IPS DF 4.7 (cell line): ENCODE data around the gene SLC5A7.

Experiments
- DNase-seq: peaks from one replicate; pipeline ENCODE4 v3.0.0-alpha.2; 2013; ENCODE audit warnings: low spot score; ENCODE audit errors: extremely low read depth

Gene SLC5A7

DNA sequence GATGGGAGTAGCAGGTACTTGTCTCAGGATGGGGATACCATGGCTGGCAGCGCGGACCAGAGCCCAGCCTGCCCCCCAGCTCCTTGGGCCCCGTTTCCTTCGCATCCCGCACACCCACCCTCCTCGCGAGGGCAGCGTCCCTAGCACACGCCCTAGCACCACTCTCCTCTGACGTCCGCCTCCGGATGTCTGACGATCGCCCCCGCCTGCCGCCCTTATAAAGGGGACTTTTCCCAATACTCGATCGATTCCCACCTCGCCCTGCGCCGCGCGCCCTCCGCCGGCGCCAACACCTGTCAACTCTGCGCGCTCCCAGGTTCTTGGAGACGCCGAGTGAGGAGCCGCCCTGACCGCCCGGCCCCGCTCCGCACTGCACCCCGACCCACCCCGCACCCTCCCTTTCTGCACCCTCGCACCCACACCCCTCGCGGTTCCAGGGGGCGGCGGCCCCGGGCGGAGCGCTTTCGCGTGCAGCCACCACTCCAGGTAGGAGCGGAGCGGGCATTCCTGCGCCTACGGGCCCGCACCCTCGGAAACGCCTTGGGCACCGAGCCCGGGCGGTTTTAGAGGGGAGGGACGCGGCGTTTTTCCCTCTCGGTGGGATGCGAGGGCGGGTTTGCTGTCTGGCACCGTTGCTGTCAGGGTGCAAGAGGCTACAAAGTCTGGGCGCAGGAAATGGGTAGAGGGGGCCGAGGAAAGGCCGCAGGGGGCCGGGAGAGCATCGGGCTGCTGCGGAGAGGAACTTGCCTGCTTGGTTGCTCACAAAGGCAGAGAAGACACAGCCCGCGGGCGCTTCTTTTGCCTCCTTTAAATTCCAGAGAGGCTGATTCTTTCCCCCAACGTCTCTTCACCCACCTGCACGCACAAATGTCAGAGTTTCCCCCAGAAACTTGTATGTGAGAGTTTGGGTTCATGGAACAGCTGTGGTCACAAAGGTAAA is at the start of gene SLC5A7:
SLC5A7 (plus strand) TSS at position 247 of the 940 bp plus-strand sequence. CDS start 1,632 bp downstream, outside the sequence.
- DNase-seq, result no peak

DNA sequence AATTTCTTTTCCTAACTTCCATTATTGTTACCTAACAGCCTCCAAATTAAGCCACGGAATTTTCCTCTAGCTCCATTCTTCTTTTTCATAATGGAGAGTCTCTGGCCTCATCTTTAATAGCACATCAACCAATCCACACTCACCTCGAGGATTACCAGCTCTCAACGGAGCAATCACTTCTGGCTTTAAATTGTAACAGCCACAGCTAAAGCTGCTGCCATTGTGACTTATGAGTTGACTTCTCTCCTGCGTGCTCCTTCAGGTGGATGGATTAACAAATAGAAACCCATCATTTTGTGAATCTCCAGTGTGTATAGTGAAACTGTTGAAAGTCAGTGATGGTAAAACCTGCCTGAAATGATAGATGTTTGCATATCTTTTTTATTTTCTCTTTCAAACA is 24.9 kb upstream of the SLC5A7 start:
- DNase-seq, result no peak

DNA sequence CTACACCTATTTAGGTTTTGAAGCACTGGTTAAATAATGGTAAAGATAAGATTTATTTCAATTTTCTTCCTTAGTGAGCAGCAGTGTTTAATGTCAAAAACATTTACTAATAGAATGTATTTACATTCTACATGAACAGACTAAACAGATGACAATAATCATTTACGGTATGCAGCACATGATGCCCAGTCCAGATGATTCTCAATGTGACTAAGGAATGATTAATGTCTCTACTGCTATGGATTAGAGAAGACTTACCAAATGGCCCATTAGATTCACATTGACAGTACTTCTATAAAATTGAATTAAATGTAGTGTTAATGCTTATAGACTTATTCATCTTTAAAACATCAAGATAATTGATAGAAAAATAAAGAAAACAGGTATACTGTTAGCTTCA is 22.1 kb upstream of the SLC5A7 start:
- no peak for DNase-seq

DNA sequence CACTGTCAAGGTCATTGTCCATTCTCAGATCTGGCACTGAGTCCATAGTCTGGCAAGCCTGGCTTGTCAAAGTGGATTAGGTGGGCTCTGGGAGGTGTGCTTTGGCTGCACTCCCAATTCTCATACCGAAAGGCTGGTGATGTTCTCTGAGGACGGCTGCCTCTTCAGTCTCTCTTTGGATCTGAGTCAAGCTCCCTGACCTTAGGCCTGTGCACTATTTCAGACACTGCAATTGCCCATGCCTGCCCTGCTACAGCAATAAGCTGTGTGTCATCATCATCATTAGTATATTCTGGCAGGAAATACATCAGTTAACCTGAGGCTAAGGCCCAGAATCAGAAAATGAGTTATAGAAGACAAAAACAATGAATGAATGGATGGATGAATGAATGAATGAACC is 1.6 kb upstream of the SLC5A7 start:
- no peak for DNase-seq

DNA sequence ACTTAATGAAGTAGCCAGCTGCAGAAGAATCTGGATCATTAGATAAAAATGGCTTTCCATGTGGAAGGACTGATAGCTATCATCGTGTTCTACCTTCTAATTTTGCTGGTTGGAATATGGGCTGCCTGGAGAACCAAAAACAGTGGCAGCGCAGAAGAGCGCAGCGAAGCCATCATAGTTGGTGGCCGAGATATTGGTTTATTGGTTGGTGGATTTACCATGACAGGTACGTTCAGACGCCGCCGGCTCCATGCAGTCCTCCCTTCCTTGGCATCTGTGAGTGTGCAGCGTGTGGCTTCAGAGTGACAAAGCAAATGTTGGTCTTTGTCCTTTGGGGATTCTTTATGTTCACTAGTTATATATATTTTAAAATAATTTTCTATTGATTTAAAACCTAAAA is 1.8 kb downstream of the SLC5A7 start:
- no peak for DNase-seq

DNA sequence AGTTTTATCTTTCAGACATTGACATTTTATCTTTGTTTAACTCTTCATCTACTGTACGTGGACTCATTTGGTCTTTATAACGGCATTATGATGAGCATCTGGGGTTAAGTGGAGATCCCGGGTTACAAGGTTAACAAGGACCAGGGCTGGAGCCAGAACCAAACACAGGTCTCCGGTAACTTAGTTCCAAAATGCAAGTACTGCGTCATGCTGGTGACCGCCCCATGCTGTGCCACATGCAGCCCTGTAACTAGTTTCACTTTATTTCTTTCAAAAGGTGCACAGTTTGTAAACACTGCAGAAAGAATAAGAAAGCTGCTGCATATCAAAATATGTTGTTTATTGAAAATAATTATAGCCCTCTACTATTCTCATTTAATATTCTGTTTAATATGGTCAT is 3.1 kb downstream of the SLC5A7 start:
- DNase-seq, result no peak

DNA sequence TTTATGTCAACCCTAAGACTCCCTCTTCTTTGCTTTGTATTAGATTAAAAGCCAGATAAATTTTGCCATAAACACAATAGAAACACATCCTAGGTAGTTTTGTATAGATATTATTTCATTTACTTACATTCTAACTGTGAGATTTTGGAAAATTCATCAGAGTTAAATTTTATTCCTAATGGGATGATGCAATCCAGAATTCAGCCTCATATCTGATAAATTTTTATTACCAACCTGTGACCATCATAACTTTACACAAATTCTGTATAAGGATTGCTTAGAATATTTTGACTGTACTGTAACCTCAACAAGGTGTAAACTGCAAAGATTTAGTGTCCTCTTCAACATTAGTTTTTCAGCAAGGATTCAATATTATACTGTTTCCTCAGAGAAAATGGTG is 4.4 kb downstream of the SLC5A7 start:
- DNase-seq, result no peak

DNA sequence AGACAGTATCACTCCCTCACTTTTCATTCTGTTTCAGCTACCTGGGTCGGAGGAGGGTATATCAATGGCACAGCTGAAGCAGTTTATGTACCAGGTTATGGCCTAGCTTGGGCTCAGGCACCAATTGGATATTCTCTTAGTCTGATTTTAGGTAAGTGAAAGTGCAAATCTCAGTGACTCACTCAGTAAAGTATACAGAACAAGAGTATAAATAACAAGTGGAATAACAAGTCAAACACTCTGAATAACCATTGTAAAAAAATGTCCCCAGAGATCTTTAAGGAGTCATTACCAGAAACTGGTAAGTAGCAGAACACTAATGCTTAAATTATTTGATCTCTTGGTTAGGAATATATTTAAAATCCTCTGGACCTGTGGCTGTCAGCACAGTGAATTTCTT is 5.7 kb downstream of the SLC5A7 start:
- DNase-seq, result no peak

DNA sequence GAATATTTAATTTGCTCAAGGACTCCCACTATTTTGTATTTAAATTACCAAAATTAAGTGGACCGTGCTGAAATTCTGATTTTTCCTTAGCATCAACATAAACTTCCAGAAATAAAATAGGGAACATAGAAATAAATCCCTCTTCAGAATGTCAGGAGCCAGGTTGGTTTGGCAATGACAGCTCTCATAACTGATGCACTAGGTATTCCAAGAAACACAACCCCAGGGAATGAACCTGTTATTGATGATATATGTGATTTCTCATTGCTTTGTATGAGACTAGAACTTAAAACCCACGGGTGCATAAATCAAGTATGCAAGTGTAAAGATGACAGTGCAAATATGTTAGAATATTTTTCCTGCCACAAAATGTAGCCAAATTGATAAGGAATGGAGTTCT is 12.8 kb downstream of the SLC5A7 start:
- DNase-seq, result no peak

DNA sequence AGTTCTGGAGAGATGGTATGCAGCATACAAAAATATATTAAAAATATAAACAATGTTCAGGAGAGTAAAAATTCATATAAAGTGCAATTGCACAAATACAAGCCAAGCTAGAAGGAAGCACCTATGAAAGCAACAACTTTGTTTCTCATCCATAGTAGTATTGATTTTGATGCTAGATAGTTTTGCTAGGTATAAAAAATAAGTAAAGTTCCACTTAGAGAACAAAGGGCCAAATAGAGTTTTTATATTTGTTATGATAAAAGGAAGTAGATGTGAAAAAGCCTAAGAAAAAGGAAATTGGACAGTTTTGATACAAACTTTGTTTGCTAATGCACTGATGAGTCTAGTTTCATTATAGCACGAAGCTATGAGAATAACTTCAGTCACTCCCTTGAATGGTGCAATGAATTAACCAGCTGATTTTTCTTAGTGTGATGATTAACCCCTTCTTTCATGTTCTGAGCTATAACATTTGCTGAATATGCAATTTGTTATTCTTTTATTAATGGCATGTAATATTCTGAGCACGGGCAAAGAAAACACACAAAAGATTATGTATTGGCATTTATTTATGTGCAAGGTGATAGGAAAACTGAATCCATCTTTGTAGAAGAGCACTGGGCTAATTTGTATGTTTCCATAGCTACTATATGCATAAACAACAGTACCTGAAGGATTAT is 24.7 kb downstream of the SLC5A7 start:
- DNase-seq, result no peak

DNA sequence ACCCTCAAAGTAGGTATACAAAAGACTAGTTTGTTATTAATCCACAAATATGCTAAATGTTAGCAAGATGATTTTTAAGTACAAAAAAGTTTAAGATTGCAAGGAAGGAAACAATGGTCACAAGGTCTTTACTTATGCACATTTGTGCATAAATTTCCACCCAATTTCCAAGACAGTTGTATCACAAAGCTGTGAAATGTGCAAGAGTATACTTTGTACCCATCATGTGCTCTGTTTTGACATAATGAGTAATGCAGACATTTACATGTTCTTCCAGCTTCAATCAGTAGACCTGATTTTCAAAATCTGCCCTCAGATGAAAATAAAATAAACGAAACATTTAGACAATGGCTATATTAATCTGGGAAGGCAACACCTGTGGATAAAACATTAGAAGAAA is 27.0 kb downstream of the SLC5A7 start:
- DNase-seq, result no peak

DNA sequence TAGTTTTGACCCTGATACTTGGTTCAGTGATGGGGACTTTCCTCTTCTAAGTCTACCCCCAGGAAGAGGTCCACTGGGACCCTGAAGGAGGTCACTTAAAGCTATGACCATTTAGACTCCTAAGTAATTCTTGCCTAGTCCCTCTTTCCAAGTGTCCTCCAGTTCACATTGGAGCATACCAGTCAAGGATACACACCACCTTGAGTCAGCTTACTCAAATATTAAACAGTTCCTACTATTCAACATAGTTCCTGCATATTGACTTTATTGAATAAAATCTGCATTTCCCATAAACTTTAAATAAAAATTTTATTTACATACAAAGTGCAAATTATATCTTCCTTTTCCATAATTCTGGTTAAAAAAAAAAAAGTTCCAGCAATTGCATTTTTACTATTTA is 36.3 kb downstream of the SLC5A7 start:
- no peak for DNase-seq

DNA sequence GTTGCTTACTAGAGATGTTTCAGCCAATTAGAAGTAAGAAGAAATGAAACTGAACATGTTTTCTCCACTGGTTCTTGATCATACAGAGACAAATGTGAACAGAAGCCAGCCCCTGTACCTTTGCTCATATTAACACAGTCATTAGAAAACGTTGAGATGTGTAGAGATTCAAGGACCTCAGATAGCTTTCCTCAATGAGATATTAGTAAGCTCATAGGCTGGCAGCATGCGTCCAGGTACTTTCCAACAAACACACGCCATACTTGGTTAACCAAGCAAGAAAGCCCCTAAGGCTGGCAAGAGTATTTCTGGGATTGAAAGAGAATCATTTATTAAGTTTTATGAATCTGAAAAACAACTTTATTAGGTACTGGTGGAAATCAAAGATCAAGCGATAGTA is 37.5 kb downstream of the SLC5A7 start:
- no peak for DNase-seq

DNA sequence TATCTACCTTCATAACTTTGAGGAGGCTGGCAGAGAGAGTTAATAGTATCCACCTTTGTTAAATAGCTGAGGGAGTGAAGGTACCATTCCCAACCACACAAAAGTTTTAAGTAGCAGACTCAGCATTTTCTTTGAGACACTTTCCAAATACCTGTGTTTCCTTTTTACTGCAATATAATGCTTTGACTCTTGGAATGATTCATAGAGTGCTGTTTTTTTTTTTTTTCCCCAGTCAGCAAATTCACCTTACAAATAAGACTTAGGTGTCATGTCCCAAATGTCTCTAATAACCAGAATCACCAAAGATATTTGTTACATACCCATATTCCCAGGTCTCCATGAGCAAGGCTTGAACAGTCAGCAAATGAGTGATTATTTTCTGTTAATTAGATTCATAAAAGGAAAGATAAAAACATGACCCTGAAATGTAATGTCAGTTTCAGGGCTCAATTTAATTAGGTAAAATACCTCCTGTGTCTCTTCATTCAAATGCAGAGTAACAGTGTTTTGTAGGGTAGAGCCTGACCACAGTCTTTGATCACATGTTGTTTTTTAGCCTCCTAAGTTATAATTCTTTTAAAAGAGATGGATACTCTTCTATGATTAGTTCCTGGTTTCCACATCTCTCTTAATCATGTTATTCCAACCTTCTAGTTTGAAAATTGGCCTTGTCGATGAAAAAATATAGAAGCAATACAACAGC is 39.9 kb downstream of the SLC5A7 start:
- no peak for DNase-seq

DNA sequence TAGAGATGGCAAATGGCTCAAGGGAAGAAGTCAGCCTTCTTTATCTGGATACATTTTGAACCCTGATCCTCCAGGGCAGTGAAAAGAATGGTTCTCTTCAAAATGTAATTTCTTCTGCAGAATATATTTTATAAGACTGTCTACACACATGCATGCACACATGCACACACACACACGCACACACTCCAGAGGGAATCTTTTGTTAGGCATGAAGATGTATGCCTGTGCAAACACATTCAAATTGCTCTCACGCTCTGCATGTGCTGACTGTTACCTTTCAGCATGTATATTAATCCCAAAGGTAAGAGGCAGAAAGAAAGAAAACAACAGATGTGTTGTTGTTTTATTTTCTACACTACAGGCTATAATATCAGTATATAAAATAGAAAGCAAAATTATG is 43.2 kb downstream of the SLC5A7 start:
- no peak for DNase-seq

DNA sequence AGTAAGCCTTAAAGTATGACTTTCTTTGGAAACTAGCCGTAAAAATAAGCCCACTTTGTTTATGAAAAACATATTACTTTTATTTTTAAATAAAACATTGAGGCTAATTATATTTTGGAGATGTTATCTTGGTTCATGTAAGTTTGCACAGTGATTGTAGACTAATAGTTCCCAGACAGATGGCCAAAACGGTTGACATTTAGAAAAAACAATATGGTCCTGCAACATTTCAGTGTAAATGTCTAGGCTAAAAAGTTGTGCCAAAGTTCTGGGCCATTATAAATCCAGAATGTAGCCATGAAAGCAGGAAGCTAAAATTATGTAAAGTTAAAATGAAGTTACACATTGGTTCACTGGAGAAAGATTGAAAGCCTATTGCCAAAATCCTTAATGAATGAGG is 43.6 kb downstream of the SLC5A7 start:
- DNase-seq, result no peak

DNA sequence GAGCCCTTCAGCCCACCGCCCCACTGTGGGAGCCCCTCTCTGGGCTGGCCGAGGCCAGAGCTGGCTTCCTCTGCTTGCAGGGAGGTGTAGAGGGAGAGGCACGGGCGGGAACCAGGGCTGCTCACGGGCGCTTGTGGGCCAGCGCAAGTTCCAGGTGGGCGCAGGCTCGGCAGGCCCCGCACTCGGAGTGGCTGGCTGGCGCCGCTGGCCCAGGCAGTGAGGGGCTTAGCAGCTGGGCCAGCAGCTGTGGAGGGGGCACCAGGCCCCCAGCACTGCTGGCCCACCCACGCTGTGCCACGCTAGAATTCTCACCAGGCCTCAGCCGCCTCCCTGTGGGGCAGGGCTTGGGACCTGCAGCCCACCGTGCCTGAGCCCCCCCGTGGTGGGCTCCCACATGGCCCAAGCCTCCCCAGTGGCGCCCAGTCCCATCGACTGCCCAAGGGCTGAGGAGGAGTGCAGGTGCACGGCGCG is 45.2 kb downstream of the SLC5A7 start:
- DNase-seq, result no peak

DNA sequence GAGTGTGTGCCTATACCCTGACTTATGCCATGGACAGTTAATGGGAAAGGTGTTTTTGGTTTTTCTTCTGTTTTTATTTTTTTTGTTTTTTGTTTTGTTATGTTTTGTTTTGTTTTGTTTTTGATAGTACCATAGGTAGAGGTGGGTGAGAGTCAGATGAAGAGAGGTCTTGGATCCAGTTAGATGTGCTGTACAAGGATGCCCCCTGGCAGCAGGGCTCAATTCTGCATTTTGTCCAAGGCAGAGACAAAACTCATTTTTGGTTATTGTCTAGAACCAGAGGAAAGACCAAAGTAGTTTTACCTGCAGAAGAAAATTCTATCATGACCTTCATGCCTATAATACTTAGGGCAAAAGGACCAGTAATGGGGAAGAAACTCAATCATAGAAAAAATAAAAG is 48.5 kb downstream of the SLC5A7 start:
- no peak for DNase-seq

DNA sequence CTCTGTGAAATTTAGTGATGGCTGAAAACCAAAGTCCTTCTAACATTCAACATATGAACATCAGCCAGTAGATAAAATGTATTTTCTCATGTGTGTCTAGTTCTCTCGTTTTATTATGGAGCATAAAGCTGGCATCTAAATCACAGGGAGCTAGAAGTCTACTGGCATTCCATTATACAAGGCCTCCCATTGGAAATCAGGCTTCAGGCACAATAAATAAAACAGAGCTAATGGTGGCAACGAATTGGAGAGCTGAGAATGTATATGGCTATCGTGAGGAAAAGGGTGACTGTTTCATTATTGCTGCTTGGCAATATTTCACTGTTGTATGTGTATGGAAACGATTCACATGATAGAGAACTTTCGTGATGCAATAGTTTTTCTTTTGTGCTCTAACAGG is 62.4 kb downstream of the SLC5A7 start:
- DNase-seq, result no peak

DNA sequence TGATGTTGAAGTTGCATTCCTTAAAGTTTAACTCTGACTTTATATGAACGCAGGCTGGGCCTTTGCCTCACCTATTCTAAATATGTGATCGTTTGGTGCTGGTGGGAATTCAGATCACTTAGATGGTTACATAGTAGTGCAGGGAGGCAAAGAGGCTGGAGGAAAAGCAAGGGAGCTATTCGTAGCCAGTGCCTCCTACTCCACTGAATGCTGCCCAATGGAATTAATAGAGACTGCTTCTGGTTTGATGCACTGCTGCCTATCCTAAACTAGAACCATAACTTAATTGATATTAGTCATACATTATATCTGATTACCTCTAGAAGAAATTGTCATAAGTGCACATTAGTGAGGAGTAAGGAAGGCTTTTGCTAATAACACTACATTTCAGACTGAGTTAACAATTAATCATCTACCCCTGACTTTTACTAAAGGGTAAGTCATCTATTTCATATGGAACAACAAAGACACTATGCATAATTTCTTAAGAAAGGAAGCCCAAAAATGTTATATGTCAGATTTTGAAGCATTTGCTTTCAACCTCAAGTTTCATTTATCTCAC is 72.3 kb downstream of the SLC5A7 start:
- no peak for DNase-seq

DNA sequence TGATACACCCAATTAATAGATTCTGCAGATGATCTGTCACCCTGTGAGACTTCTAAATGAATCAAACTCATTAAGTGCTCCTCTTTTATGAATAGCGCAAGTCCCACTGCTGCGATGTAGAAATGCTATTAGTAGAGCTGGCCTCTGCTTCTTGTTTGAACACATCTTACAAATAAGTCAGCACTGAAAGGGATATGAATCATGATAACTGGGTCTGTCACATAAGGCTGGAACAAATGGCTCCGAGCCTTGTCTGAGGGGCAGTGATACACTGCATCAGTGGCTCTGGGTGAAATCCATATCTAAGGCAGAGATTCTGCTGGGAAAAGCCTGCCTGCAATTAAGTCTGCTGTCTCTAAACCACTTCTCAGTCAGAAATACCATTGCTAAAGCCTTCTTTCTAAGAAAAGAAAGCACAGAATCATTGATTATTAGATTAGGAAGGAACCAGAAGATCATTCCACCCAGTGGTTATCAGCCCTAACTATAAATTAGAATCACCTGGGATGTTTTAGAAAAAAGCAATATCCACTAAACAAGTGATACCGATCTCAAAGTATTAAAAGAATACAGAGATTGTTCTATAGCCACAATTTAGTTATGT is 75.2 kb downstream of the SLC5A7 start:
- no peak for DNase-seq
